GM10266 (cell line): ENCODE results near the gene IFNAR2.

ENCODE experiments used
- DNase-seq: peaks from one replicate; pipeline ENCODE4 v3.0.0; 2012; ENCODE audit errors: extremely low spot score
- TF ChIP-seq, protein P1 (sequence below): IDR thresholded peaks from 2 replicates; pipeline ENCODE4 v1.5.1; 2012; ENCODE audit warnings: mild to moderate bottlenecking, low read depth; ENCODE audit not compliant: control insufficient read depth, insufficient read depth; ENCODE audit errors: missing control alignments

Gene IFNAR2

DNA sequence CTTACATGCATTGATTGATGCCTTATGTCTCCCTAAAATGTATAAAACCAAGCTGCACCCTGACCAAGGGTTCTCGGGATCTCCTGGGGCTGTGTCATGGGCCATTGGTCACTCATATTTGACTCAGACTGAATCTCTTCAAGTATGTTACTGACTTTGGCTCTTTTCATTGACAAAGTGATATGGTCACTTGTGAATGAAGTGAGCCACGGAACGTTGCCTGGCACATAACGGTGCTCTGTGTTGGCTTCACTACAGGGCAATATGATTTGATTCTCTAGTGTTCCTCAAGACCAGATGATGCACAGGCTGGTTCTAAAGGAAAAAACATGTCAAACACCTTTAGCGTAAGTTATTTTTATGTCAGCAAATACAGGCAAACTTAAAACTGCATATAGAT lies 25.0 kb downstream of the IFNAR2 start:
- TF ChIP-seq, protein P1, sequence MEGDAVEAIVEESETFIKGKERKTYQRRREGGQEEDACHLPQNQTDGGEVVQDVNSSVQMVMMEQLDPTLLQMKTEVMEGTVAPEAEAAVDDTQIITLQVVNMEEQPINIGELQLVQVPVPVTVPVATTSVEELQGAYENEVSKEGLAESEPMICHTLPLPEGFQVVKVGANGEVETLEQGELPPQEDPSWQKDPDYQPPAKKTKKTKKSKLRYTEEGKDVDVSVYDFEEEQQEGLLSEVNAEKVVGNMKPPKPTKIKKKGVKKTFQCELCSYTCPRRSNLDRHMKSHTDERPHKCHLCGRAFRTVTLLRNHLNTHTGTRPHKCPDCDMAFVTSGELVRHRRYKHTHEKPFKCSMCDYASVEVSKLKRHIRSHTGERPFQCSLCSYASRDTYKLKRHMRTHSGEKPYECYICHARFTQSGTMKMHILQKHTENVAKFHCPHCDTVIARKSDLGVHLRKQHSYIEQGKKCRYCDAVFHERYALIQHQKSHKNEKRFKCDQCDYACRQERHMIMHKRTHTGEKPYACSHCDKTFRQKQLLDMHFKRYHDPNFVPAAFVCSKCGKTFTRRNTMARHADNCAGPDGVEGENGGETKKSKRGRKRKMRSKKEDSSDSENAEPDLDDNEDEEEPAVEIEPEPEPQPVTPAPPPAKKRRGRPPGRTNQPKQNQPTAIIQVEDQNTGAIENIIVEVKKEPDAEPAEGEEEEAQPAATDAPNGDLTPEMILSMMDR = no peak
- DNase-seq = no peak

DNA sequence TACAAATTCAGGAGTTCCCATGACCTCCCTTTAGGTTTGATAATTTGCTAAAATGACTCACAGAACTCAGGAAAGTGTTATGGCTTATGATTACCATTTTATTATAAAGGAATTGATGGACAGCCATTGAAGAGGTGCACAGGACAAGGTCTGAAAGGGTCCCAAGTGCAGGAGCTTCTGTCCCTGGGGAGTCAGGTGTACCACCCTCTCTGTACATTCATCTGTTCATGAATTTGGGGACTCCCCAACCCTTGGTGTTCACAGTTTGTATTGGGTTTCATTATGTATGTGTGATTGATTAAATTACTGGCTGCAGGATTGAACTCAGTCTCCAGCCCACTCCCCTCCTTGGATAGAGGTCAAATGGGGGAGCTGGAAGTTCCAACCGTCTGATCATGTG lies 25.7 kb downstream of the IFNAR2 start:
- no peak for DNase-seq
- TF ChIP-seq, protein P1 = no peak

DNA sequence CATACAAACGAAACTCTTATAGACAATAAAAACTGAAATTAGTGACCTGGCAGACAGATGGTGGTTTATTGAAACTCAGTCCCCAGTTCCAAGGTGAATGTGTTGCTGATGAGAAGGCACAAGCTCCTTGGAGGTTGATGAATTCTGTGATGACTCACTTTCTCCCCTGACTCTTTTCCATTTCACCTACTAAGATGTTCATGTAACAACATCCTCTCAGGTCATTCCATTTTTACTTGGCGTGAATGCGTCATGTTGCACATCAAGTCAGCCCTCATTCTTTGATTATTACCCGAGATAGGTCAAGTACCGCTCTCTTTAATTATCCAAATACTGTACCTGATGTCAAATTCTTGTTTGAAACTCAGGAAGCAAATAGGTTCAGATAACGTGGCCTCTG lies 26.3 kb downstream of the IFNAR2 start:
- TF ChIP-seq, protein P1 = no peak

DNA sequence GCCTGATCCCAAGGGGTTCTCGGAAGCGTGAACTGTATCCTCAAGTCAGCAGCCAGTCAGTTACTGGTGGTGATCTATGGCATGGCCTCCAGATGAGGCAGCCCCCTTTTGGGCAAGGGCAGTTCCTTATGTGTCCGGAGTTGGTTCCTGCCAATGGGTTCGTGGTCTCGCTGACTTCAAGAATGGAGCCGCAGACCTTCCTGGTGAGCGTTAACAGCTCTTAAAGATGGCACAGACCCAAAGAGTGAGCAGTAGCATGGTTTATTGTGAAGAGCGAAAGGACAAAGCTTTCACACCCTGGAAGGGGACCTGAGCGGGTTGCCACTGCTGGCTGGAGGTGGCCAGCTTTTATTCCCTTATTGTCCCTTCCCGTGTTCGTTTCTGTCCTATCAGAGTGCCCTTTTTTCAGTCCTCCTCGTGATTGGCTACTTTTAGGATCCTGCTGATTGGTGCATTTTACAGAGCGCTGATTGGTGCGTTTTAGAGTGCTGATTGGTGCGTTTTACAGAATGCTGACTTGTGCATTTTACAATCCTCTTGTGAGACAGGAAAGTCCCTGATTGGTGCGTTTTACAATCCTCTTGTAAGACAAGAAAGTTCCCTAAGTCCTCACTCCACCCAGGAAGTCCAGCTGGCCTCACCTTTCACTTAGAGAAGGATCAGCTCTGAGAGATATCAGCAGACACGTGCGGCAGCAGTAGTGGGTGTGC lies 27.5 kb downstream of the IFNAR2 start:
- no peak for DNase-seq
- TF ChIP-seq, protein P1 = no peak

More for the DNA sequence above, 26.3 kb downstream of the IFNAR2 start:
- DNase-seq = no peak

DNA sequence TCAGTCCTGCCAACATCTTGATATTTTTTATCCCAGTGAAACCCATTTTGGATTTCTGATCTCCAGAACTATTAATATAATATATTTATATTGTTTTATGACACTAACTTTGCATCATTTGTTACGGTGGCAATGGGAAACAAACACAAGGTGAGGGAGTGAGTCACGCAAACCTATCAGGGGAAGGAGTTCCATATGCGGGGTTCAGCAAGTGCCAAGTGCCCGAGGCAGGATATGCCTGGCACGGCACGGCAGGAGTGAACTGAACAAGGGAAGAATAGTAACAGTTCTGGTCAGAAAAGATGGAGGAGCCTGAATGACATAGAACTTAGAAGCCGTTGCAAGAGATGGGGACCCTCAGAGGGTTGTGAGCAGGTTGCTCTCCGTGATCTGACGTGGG lies 28.7 kb downstream of the IFNAR2 start:
- no peak for DNase-seq
- TF ChIP-seq, protein P1 = no peak

DNA sequence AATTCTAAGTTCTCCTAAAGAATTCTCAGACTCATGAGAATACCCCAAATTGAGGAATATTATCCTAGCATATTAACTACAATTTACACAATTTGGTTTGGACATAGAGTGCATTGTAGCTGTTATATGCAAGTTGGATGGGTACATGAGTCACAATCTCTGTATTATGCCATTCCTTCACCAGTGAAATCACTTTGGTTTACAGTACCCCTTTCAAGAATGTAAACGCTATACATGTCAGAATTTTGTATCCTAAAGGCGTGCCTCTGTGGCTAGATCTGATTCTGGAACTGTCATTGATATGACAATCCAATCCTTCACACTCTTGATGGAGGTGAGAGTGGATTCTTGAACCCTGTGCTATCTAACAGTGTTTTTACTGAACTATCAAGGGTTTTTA lies 29.7 kb downstream of the IFNAR2 start:
- TF ChIP-seq, protein P1 = no peak
- DNase-seq = no peak

DNA sequence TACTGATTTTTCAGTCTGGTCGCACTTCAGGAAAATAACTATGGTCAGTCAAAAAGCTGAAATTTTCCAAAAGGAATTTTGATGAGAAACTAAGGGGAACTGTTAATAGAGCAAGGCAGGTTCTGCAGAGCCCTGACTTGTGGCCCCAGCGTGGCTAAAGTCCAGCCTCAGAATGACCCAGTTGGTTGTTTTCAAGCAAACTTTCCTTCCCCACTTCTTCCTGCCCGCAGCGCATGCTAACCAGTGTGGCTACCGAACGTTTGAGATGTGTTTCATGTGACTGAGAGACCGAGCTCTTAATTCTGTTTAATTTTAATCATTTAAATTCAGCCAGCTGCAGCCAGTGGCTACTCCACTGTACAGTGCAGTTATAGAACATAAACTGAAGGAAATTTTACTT lies 30.3 kb downstream of the IFNAR2 start:
- TF ChIP-seq, protein P1 = no peak
- no peak for DNase-seq
